HG03439 (cell line): ENCODE data around the gene A2ML1.
"Not testable (repeated sequence)": the region's sequence is repeated elsewhere in the genome, so short reads cannot be mapped to it uniquely, and the experiment has no call there.

Experiments used
- ATAC-seq: cut with Tn5 transposase; IDR thresholded peaks from one replicate; pipeline ENCODE4 v1.9.1; 2021; ENCODE audit warnings: mild to moderate bottlenecking, moderate library complexity; ENCODE audit not compliant: unreplicated experiment

Gene A2ML1

DNA sequence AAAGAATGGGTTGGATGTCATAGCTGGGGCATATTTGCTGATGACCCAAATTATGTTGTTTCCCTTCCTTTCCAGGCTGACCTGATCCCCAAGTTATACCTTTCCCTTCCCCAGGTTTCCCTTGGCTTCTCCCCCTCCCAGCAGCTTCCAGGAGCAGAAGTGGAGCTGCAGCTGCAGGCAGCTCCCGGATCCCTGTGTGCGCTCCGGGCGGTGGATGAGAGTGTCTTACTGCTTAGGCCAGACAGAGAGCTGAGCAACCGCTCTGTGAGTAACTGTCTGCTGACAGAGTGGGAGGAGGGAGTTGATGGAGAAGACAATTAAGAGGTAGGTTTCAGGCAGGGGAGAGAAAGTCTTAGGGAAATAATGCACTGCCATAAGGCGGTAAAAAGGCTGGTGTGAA, 25.0 kb downstream of the A2ML1 start:
- no peak for ATAC-seq

DNA sequence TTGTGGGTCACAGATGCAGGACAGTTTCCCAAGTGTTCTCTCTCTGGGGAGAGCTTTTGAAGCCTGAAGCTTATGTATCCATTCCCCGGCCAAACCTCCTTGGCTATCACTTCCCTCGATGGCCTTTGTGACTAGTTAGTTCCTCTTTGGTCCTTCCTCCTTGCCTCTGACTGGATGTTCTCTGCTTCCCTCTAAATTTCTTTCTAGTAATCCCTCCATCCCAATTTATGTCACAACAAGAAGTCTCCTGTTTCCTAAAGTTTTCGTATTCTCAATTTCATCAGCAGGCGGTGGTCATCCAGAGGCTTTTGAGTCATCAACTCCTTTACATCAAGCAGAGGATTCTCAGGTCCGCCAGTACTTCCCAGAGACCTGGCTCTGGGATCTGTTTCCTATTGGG, 27.5 kb downstream of the A2ML1 start:
- no peak for ATAC-seq

DNA sequence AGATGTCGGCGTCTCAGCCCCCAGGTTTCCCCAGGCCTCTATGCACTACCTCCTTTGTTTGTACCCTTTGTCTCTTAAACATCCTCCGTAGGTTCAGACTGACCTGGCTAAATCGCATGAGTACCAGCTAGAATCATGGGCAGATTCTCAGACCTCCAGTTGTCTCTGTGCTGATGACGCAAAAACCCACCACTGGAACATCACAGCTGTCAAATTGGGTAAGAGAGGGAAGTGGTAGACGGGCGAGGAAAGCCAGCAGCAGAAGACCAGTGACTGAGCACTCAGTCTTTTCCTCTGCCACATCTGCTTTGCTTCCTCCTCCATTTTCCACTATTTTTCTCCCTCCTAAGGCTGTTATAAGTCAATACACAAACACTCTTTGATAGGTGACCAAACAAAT, 29.7 kb downstream of the A2ML1 start:
- no peak for ATAC-seq

DNA sequence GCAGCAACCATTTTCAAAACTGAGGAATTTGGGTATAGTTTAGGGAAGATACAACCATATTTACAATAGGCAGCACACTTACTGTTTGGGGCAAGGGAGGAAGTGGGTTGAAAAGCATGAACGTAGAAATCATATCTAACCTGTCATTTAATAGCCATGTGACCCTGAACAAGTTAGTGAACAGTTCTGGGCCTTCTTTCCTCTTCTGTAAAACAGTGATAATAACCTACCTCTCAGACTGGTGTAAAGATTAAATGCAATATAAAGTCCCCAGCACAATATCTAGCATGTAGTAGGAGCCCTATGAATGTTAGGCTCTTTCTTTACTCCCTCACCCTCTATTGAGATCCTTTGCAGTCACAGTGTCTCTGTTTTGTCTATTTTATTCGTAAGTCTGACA, 33.5 kb downstream of the A2ML1 start:
- ATAC-seq: no peak

DNA sequence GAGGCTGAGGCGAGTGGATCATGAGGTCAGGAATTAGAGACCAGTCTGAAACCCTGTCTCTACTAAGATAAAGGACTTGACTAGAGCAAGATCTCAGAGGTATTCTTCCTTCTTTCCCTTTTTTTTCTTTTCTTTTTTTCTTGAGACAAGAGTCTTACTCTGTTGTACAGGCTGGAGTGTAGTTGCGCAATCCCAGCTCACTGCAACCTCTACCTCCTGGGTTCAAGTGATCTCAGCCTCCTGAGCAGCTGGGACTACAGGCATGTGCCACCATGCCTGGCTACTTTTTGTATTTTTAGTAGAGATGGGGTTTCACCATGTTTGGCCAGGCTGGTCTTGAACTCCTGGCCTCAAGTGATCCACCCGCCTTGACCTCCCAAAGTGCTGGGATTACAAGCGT, 37.0 kb downstream of the A2ML1 start:
- not testable (repeated sequence) for ATAC-seq

DNA sequence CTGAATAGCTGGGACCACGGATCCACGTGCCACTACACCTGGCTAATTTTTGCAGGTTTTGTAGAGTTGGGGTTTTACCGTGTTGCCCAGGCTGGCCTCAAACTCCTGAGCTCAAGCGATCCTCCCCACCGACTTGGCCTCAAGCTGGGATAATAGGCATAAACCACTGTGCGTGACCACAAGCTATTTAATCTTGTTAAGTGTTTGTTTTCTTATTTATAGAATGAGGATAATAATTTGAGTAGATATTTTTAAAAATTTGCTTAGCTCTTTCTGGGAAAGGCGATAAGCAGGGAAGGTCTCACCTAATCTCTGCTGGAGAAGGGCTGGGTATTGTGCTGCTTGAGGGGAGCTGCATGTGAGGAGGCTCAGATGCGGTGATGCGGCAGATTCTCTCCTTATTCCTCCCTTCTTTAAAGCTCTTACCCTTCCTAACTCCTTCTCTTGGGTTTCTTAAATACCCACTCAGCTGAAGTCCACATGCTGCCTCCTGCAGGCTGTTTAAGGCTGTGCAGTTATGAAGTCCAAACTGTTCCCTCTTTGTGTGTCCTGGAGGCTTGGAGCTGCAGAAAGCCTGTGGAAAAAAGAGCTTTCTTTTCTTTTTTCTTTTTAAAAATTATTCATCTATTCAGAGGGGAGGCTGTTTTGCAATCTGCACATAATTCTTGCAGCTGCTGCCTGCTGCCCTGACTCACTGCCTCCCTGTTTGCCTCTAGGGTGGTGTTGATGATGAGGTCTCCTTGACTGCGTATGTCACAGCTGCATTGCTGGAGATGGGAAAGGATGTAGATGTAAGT, 37.9 kb downstream of the A2ML1 start:
- ATAC-seq: no peak

DNA sequence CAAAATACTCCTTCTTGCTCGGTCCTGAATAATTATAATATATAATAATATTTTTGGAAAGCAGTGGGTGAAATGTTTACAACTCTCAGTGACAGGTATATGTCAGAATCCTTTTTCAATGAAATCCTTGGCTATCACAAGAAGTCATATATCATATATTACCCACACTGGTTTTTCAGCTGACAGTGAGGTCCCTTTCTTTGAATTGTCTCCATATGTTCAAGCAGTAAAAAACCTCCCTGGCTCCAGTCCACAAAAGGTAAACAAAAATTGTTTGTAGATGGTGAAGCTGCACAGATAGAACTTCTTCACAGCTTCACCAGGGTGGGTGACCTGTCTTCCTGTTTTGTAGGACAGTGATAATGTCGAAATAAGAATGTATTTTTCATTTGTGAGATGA, 44.0 kb downstream of the A2ML1 start:
- no peak for ATAC-seq

DNA sequence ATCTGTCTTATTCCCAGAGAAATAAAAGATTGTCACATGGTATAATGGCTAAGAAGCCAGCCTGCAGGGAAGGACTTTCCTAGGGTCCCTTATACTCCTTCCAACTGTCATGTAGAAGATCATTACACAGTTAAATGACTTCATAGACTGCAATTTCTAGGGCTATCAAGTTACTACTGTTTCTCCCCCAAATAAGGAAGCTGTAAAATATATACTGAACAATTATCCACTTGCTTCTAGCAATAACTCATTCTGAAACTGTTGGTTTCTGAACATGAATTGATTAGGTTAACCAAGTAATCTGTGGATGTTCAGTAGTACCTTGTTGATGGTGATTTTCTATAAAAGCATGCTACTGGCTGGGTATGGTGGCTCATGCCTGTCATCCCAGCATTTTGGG, 44.6 kb downstream of the A2ML1 start:
- no peak for ATAC-seq

DNA sequence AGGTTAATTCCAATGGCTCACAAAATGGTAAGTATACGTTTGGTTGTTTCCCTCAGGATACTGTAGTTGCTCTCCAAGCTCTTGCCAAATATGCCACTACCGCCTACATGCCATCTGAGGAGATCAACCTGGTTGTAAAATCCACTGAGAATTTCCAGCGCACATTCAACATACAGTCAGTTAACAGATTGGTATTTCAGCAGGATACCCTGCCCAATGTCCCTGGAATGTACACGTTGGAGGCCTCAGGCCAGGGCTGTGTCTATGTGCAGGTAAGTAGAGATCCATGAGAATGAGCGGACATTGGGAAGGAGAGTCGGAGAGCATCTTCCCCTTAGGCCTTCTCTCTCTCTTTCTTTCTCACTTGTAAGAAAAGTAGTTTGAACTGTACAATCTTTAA, 45.4 kb downstream of the A2ML1 start:
- no peak for ATAC-seq

DNA sequence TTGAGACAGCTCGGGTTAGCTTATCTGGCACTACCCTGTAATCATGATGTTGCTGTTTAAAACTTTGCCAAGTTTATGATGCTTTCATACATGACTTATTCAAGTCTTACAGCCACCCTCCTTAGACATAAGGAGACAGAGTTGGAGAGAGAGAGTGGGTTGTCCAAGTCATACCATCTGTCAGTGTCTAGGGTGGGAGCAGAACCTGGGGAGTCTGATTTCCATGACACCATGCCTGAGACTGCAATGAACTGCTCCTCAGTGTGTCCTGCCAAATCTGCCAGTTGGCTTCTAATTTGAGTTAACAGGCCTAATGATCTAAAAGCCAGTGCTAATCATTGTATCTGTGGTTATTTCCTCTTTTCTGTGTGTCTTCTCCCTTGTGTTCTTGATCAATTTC, 48.2 kb downstream of the A2ML1 start:
- no peak for ATAC-seq

DNA sequence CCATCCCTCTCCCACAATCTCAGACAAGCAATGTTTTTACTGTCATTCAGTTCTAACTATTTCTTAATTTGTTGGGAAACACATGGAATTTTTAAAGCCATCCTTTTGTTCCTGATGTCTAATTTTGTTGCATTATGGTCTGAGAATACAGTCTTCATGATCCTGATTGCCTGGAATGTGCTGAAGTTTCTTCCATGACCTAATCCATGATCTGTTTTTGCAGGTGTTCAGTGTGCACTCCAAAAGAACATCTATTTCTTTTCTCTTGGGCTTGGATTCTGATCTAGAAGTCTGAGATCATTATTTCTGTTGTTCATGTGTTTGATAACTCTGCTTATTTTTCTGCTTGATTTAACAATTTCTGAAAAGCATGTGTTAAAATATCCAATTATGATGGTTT, 48.6 kb downstream of the A2ML1 start:
- ATAC-seq: no peak

DNA sequence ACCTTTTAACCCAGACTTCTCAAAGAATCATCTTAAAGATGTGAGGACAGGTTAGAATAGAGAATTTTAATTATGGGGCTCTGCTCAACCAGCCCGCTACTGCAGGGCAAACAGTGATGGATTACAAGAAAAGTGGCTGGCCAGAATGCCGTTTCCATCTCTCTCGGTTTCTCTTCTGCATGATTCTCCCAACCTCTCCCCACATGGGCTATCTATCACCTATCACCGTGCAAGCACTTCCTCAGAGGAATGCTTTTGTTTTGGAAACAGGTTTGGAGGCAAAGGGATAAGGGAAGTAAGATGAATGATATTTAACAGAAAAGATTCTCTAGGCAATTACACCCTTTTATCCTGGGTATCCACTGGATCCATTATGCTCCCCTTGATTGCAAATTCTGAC, 54.5 kb downstream of the A2ML1 start:
- ATAC-seq: no peak

DNA sequence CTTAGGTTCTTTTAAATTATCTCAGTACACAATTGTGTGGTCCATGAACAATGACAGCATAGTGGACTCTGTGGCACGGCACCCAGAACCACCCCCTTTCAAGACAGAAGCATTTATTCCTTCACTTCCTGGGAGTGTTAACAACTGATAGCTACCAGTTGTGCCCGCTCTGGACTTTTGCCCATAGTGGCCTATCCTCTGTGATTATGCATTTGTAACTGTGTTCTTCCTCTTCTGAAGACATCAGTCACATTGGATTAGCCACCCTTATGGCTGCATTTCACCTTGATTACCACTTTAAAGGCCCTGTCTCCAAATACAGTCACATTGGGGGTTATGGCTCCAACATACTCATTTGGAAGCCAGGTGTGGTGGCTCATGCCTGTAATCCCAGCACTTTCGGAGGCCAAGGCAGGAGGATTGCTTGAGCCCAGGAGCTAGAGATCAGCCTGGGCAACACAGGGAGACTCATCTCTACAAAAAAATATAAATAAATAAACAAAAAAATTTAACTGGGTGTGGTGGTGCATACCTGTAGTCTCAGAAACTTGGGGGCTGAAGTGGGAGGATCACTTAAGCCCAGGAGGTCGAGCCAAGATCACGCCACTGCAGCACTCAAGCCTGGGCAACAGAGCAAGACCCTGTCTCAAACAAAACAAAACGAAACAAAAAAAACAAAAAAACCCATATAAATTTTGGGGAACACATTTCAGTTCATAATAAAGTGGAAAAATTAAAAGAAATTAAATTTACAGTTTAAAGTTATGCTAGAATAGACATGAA, 64.3 kb downstream of the A2ML1 start:
- no peak for ATAC-seq

DNA sequence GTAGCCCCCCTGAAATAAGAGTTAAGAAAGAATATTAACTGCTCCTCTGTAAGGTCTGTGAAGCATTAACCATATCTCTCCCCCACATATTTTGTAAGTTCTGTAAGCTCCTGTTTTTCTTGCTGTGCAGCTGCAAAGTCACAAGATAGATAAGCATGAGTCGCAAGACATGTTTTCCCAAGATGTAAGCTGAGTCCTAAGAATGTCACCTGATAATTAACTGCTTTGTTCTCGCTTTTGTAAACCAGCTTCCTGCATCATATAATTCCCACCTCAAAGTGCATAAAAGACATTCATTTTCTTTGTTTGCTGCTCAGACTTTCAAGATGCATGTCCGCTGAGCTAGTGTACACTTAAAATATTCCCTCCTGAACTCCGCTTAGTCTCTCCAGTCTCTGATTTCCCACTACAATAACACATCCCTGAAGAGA, 64.9 kb downstream of the A2ML1 start:
- ATAC-seq: no peak

DNA sequence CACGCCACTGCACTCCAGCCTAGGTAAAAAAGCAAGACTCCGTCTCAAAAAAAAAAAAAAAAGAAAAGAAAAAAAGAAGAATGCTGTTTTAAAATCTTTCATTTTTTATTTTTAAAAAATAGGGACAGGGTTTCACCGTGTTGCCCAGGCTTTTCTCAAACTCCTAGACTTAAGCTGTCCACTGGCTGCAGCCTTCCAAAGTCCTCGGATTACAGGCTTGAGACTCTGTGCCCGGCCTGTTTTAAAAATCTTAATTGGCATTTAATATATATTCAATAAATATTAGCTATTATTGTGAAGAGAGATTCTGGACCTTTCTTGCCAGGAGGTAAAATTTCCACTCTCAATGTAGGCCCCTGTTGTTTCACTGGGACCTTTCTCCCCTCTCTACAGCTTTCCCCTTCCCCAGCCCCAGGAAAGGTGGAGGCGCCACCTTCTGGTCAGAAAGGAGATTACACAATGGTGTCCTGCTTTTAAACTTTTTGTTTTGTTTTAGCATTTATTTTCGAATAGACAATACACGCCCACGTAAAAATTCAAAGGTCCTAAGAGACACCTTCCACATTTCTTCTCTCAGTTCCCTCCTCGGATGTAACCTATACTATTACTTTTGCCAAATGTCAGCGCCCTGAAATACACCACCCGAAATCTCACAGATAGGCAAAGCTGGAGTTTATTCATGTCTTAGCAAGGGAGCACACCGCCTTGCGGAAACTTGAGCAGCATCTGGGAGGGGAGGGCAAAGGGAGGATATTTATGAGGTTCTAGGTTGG, 68.1 kb downstream of the A2ML1 start:
- peak; percentile 59 for ATAC-seq

DNA sequence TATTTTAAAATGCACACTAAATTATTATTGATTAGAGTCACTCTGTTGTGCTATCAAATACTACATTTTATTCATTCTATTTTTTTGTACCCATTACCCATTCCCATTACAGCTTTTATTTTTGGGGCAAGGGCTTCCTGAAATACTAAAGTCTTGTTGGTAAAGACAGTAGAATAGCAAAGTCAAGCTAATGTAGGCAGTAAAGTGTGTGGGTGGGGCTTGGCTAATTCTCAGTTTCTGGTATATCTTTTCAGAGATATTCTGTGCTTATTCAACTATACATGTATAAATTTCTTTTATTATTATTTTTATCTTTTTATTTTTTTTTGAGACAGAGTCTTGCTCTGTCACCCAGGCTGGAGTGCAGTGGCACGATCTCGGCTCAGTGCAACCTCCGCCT, 69.6 kb downstream of the A2ML1 start:
- no peak for ATAC-seq

DNA sequence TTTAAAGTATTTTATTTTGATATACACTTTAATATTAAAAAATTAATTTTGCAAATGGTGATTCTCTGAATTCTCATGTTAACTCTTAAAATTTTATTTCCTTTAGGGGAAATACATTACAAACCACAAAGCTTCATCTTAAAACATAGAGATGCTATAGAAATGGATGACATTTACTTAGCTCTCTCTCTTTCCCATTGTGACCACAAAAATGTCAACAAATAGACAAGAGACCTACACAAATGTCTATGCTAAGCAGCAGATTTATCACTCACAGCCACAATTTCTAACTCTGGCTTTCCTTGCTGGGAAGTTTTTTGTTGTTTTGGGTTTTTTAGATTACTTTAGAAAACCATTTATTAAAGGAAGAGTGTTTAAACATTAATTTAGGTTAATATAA, 72.0 kb downstream of the A2ML1 start:
- no peak for ATAC-seq

DNA sequence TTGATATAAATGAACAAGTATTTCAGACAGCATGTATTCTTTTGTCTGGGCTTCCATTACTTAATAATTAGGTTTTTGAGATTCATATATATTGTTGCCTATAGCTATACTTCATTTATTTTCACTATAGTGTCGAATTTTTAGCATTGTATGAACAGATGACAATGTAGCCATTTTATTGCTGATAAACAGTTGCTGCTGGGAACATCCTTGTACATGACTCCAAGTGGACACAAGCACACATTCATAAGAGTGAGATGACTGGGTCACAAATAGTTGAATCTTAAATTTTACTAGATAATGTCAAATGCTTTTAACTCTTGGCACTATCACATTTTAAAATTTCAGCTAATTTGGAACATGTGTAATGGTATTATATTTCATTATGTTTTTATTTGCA, 72.6 kb downstream of the A2ML1 start:
- no peak for ATAC-seq

DNA sequence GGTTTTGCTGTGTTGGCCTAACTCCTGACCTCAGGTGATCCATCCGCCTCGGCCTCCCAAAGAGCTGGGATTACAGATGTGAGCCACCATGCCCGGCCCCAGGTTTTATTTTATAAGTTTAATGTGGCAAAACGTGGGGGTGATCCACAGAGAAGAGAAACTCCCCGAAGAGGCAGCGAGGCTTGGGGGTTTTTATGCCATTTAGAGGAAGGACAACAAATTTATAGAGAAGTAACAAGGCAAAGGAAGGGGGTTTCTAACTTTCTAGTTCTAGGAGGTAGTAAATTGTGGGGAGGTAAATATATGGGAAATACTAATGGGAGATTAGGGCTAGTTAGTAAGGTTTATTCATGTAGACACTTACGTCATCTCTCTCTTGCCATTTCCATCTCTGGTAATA, 74.7 kb downstream of the A2ML1 start:
- ATAC-seq: no peak

DNA sequence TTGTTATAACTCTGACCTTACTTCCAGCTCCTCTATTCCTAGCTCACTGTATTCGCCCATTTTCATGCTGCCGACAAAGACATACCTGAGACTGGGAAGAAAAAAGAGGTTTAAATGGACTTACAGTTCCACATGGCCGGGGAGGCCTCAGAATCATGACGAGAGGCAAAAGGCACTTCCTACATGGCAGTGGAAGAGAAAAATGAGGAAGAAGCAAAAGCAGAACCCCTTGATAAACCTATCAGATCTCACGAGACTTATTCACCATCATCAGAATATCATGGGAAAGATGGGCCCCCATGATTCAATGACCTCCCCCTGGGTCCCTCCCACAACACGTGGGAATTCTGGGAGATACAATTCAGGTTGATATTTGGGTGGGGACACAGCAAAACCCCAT, 77.4 kb downstream of the A2ML1 start:
- ATAC-seq: no peak

DNA sequence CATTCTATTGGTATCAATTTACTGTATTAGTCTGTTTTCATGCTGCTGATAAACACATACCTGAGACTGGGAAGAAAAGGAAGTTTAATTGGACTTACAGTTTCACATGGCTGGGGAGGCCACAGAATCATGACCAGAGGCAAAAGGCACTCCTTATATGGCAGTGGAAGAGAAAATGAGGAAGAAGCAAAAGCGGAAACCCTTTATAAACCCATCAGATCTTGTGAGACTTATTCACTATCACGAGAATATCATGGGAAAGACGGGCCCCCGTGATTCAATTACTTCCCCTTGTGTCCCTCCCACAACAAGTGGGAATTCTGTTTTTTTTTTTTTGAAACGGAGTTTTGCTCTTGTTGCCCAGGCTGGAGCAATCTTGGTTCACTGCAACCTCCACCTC, 80.3 kb downstream of the A2ML1 start:
- not testable (repeated sequence) for ATAC-seq

DNA sequence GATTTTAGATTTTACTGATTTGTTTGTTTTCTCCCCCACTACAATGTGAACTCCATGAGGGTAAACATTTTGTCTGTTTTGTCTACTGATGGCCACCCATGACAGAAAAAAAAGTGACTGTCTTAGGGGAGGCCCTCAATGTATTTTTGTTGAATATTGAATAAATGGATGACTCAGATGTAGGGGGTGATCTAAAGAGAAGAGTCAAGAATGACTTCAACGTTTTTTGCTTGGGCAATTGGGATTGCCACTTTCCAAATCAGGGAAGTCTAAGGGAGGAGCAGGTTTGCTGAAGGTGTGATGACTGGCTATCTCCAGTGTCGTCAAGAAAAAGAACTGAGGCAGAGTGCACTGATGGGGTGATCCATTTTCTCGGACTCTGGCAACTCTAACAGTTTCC, 81.2 kb downstream of the A2ML1 start:
- no peak for ATAC-seq
